NCI-H82 treated with DMSO at 0.1 percent for 48 hours (cell line): ENCODE results near the gene PHF12.

Experiments
- DNase-seq: peaks from one replicate; lab custom pipeline; 2025; ENCODE audit not compliant: unreplicated experiment; lab: John Stamatoyannopoulos, UW

PHF12 gene

GRCh38 chr17:28975646-28976045, 24.3 kb upstream of the PHF12 start:
- DNase-seq: no peak

- DNase-seq: no peak
These were observed 23.7 kb upstream of the PHF12 start for GRCh38 chr17:28975031-28975430.

- DNase-seq: no peak
These were observed 23.1 kb upstream of the PHF12 start for GRCh38 chr17:28974451-28974850.

GRCh38 chr17:28973425-28973824, 22.1 kb upstream of the PHF12 start:
- DNase-seq: no peak

GRCh38 chr17:28972437-28972836, 21.1 kb upstream of the PHF12 start:
- no peak for DNase-seq

GRCh38 chr17:28970879-28971278, 19.6 kb upstream of the PHF12 start:
- DNase-seq: no peak

GRCh38 chr17:28969706-28970393, 18.5 kb upstream of the PHF12 start:
- DNase-seq: no peak

GRCh38 chr17:28968914-28969295, 17.6 kb upstream of the PHF12 start:
- no peak for DNase-seq

- DNase-seq: no peak
These were observed 17.1 kb upstream of the PHF12 start for GRCh38 chr17:28968231-28968913.

GRCh38 chr17:28967221-28968135, 16.2 kb upstream of the PHF12 start:
- no peak for DNase-seq

- DNase-seq: no peak
These were observed 12.5 kb upstream of the PHF12 start for GRCh38 chr17:28963841-28964240.

GRCh38 chr17:28963055-28963611, 11.8 kb upstream of the PHF12 start:
- DNase-seq: no peak

GRCh38 chr17:28961391-28961790, 10.1 kb upstream of the PHF12 start:
- no peak for DNase-seq

- no peak for DNase-seq
These were observed 9.1 kb upstream of the PHF12 start for GRCh38 chr17:28960256-28961061.

GRCh38 chr17:28959471-28959871, 8.2 kb upstream of the PHF12 start:
- DNase-seq: no peak

GRCh38 chr17:28958820-28959455, 7.6 kb upstream of the PHF12 start:
- no peak for DNase-seq

- no peak for DNase-seq
These were observed 6.7 kb upstream of the PHF12 start for GRCh38 chr17:28957992-28958355.

GRCh38 chr17:28957277-28957991, 6.1 kb upstream of the PHF12 start:
- no peak for DNase-seq

GRCh38 chr17:28956861-28957260, 5.5 kb upstream of the PHF12 start:
- DNase-seq: no peak

GRCh38 chr17:28956112-28956511, 4.8 kb upstream of the PHF12 start:
- no peak for DNase-seq
